SHP77 treated with DMSO at 0.1 percent for 48 hours (cell line): ENCODE results near the gene TAB2.
A peak's percentile ranks its signal among the peaks of the same experiment; 100 is the strongest.

Source experiments
- DNase-seq: peaks from one replicate; lab custom pipeline; 2025; lab: John Stamatoyannopoulos, UW

TAB2 gene

GRCh38 chr6:149414821-149415220 lies 97.3 kb downstream of the TAB2 start:
- no peak for DNase-seq

GRCh38 chr6:149419696-149420404 lies 102.3 kb downstream of the TAB2 start:
- DNase-seq, result no peak

DNA sequence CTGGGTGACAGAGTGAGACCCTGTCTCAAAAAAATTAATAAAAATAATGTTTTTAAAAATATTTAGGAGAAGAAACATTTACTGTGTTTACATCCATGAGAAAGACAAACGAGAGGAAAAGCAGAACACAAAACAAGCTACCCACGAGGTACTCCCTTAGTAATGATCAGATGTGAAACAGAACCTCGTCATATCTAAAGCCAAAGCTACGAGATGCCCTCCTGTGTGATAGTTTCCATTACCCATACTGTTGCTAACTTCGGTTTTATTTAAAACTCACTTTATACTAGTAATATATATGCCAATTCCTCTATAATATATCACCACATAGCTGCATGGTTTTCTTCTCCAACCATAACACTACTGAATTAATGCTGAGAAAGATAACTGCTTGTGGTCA lies 103.6 kb downstream of the TAB2 start:
- no peak for DNase-seq

DNA sequence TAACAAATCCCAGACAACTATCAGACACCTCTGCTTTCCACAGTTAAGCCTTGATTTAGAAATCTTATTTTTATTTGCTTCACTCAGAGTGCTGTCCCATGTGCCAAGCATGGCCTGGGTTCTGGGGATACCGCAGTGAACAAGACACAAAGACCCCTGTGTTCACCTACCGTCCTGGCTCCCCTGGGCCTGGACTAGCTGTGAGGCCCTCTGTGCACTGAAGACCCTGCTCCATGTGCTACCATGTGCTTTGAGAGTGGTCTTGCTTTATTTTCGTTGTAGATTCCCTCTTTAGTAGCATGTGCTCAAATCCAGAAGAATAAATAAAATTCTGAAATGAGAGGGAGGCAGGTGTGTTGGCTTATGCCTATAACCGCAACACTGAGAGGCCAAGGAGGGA lies 105.1 kb downstream of the TAB2 start:
- DNase-seq, result no peak

- no peak for DNase-seq
These were observed 106.5 kb downstream of the TAB2 start for GRCh38 chr6:149423964-149424440.

DNA sequence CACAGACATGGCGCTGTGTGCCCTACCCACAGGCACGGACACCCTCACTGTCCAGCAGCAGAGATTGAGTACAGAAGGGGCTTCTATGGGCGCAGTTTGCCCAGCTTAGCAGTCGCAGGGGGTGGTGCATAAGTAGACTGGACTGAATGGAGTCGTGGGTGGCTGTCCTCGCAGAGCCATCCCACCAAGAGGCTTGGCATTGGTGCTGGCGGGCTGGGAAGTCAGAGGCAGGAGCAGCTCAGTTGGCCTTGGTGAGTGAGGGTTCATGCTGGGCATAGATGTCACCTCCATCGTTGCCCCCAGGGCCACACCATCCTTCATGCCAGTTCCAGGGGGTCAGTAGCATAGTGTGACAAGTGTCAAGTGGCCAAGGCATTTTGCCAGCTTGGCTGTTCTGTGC lies 107.7 kb downstream of the TAB2 start:
- no peak for DNase-seq

DNA sequence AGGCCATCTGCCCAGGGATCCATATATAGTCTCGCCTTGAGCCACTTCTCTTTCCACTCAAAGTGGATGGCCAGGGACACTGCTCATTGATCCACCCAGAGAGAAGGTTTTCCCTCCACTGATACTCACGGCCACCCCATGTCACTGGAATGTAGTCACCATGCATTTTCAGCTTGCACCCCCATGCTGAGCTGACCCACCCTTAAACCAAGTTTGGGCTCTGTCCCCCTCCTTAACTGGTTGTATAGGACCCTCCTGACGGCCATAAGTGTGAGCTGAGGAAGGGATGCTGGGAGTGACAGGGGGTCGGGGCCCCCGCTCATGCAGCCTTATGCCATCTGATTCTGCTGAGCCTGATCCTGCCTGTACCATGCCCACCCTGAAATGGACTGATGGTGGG lies 108.2 kb downstream of the TAB2 start:
- no peak for DNase-seq

- no peak for DNase-seq
These were observed 111.1 kb downstream of the TAB2 start for GRCh38 chr6:149428606-149429005.

GRCh38 chr6:149429427-149430360 lies 112.2 kb downstream of the TAB2 start:
- no peak for DNase-seq

DNA sequence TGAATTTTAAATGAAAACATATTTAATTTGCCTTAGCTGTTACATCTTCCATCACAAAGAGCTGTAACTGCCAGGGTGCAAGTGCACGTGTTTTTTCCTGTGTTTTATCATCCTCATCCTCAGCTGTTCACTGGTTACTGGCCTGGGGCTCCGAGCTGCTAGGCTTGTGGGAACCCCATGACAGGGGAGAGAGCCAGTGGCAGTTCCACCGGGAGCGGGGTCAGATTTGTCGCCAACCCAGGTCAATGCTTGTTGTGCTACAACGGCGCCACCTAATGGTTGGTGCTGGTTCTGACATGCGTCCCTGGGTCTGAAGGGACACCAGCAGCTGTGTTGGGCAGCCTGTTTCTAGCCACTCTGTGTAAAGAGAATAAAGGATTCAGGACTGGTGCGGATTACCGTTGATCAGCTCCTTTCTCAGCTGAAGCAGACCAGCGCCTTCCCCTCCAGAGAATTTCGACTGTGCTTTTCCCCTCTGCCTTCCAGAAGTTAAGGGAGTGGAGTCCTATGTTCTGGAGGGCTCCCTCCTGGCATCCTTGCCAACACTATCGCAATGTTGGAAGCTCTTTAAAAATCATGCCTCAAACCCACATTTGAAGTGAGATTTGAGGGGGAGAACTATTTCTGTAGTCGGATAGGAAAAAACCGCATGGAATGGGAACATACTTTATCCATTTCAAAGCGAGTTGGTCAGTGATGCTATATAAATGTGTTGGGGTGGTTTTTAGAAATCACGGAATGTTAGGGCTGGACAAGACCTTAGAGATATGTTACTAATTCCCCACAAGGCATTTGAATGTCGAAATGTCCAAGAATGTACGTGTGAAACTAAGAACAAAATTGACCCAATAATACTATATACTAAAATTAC lies 114.6 kb downstream of the TAB2 start:
- DNase-seq, result peak; percentile 70

DNA sequence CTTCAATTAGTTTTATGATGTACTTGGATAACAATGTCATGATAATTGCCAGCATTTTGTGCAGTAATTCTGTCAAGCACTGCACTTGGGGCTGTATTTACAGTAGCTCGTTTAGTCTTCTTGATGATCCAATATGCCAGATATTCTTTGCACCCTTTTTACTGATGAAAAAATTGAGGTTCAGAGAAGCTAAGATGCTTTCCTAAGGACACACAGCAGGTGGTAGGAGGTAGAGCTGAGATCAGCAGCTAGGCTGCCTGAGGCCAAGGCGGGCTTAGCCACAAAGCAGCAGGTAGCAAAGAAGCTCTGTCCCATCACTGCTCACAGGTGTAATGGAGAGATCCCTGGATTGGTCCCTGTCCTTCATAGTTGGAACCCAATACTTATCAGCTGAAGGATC lies 115.9 kb downstream of the TAB2 start:
- no peak for DNase-seq

GRCh38 chr6:149433881-149434280 lies 116.4 kb downstream of the TAB2 start:
- DNase-seq, result no peak

DNA sequence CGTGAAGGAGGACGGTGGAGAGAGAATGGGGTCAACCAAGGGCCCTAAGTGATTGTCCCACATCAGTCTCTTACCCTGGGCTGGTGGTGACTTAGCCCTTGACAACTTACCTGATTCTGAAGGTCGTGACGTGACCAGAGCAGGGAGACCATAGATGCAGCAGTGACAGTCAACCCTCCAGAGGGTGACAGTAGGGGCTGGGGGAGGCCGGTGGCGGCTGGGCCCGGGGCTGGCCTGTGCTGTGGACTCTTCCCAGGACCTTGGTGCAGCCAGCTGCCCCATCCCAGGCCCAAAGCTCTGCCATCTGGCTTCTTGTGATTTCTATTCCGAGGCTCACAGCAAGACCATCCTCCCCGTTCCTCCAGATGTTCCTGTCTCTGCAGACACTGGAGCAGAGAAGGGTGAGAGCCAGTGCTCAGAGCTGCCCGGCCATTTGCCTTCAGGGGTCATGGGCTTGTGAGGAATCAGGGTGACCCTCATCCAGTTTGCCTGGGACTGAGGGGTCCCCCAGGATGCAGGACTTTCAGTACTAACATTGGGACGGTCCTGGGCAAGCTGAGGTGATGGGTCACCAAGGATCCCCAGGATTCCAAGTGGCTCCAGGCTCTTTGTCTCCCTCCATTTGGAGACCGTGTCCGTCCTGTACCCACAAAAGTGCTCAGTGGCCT lies 118.5 kb downstream of the TAB2 start:
- no peak for DNase-seq

DNA sequence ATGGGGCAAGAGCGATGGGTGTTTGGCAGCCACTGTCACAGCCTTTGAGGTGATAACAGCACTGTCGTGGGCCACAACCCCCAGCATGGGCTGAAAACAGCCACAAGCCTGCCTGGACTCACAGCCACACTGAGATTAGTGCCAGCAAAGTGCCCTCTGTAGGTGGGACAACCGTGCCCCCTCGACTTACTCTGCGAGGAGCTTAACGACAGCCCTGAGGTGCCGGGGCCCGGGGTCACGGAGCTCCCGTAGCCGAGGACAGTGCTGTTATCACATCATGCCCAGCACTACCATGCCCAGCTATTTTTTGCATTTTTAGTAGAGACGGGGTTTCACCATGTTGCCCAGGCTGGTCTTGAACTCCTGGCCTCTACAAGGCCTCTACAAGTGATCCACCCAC lies 119.1 kb downstream of the TAB2 start:
- DNase-seq, result no peak

GRCh38 chr6:149437212-149437611 lies 119.7 kb downstream of the TAB2 start:
- DNase-seq, result no peak

DNA sequence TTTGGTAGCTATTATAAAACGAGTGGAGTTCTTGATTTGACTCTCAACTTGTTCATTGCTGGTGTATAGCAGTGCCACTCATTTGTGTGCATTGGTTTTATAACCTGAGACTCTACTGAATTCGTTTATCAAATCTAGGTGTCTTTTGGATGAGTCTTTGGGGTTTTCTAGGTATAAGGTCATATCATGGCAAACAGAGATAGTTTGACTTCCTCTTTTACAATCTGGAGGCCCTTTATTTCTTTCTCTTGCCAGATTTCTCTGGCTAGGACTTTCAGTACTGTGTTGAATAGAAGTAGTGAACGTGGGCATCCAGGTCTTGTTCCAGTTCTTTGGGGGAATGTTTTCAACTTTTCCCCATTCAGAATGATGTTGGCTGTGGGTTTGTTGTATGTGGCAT lies 121.3 kb downstream of the TAB2 start:
- no peak for DNase-seq

DNA sequence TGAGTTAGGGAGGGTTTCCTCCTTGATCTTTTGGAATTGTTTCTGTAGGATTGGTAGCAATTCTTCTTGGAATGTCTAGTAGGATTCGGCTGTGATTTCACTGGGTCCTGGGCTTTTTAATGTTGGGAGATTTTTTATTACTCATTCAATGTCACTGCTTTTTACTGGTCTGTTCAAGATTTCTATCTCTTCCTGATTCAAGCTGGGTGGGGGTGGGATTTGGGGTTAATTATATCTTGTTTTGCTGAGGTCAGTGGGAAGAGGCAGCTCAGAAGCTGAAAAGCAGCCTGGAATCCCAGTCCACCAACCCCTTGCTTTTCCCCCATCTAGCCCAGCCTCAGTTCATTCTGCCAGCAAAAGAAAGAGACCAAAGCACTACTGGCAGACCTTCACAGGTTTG lies 122.1 kb downstream of the TAB2 start:
- DNase-seq, result no peak

GRCh38 chr6:149440735-149441671 lies 123.5 kb downstream of the TAB2 start:
- no peak for DNase-seq

DNA sequence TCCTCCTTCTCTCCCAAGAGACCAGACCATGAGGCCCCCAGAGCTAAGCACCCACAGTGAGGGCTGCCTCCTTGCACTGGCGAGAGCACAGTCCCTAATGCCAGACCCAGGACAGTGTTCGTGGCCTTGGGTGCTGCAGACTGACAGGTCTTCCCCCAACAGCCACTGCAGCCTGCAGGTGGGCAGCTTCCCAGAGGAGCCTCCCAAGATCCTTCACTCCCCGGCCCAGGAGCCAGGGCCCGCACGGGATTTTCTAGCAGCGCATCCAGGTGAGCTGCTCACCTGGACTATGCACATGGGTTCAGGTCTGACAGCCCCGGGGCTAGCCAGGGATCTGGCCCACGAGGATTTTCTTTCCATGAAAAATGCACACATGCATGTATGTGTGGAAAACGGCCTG lies 124.2 kb downstream of the TAB2 start:
- no peak for DNase-seq

DNA sequence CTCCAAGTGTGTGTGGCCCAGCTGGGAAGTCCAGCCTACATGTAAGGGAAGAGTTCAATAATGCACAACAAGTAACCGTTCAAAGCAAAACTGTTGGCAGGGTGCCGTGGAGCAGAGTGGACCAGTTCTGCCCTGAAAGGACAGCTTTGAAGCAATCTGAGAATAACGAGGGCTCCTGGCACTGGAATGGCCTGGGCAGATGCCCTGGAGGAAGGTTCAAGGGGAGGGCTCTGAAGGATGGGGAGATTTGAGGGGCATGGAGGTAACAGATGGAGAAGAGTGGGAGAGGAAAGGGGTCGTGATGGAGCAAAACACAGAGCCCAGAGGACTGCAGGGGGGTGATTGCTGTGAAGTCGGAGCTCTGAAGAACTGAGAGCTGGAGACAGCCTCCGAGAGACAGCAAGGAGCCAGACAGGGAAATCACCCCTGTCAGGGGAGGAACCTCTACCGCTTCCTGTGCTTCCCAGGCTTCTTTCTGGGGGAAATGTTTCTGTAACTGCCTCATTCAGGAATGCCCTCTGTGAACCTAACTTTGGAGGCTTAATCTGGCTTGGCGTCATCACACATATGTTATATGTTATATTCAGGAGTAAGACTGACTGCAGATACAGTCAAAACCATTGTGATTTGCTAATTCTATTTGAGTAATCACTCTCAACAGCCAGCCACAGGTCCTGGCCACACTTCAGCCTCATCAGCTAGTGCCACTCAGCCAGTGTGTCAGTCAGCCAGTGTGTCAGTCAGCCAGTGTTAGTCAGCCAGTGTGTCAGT lies 126.1 kb downstream of the TAB2 start:
- DNase-seq, result no peak
